Astrocyte (in vitro differentiated cells and primary cell): ENCODE measurements around the gene FAT4.

Experiments
- CTCF ChIP-seq: IDR thresholded peaks from 2 replicates; pipeline ENCODE4 v1.5.1; 2011; ENCODE audit warnings: low read depth, mild to moderate bottlenecking, inconsistent platforms, low read length, moderate library complexity; ENCODE audit not compliant: insufficient read depth
- EZH2 ChIP-seq: IDR thresholded peaks from 2 replicates; pipeline ENCODE4 v1.6.1; 2012; ENCODE audit warnings: mild to moderate bottlenecking, low read length, inconsistent platforms; ENCODE audit not compliant: insufficient read depth

- TF ChIP-seq CTCF = peak; percentile 92
- TF ChIP-seq EZH2 = no peak
Observed at GRCh38 chr4:125313497-125313896, 1.3 kb upstream of the FAT4 start.
